HepG2 (cell line): ENCODE data around the gene ANG. TPM values are rescaled to one million over a fixed set of nuclear protein-coding genes. Genes with fewer than 3 reads are reported as not detected.

ENCODE experiments used
- ARHGAP35 ChIP-seq: sonication (generic); formaldehyde crosslinking; IDR thresholded peaks from 2 replicates; pipeline ENCODE4 v1.9.0; 2022; ENCODE audit warnings: mild to moderate bottlenecking, inconsistent platforms, moderate library complexity, missing genetic modification reagents, borderline replicate concordance
- KIAA2018 ChIP-seq: sonication (generic); formaldehyde crosslinking; IDR thresholded peaks from 2 replicates; pipeline ENCODE4 v1.5.0; 2020; ENCODE audit warnings: mild to moderate bottlenecking, missing genetic modification reagents, borderline replicate concordance
- REL ChIP-seq: sonication (generic); formaldehyde crosslinking; conservative IDR thresholded peaks from 2 replicates; pipeline ENCODE4 v1.8.0; 2022; ENCODE audit warnings: mild to moderate bottlenecking, missing genetic modification reagents, moderate library complexity
- SKI ChIP-seq: fragments of 450-650 bp; IDR thresholded peaks from one replicate; pipeline ENCODE4 v1.6.1; 2018; ENCODE audit warnings: mild to moderate bottlenecking; ENCODE audit not compliant: partially characterized antibody
- ZNF407 ChIP-seq: sonication (generic); formaldehyde crosslinking; IDR thresholded peaks from one replicate; pipeline ENCODE4 v1.5.1; 2020; ENCODE audit warnings: mild to moderate bottlenecking, missing genetic modification reagents; ENCODE audit errors: not compliant biosample characterization
- ZNF430 ChIP-seq: sonication (generic); formaldehyde crosslinking; IDR thresholded peaks from 2 replicates; pipeline ENCODE4 v1.9.0; 2021; ENCODE audit warnings: mild to moderate bottlenecking, missing genetic modification reagents
- ZNF562 ChIP-seq: sonication (generic); formaldehyde crosslinking; IDR thresholded peaks from 2 replicates; pipeline ENCODE4 v1.8.0; 2022; ENCODE audit warnings: missing genetic modification reagents, borderline replicate concordance
- ZNF616 ChIP-seq: sonication (generic); formaldehyde crosslinking; IDR thresholded peaks from 2 replicates; pipeline ENCODE4 v1.5.0; 2020; ENCODE audit warnings: low read depth, mild to moderate bottlenecking, missing genetic modification reagents
- ZNF780A ChIP-seq: sonication (generic); formaldehyde crosslinking; IDR thresholded peaks from 2 replicates; pipeline ENCODE4 v1.8.0; 2022; ENCODE audit warnings: mild to moderate bottlenecking, missing genetic modification reagents, moderate library complexity
- polyA plus RNA-seq, 8 experiments: library from polyadenylated mRNA; depleted of rRNA in 3 of 8; stranded (reverse) in 7 of 8; unstranded in 1 of 8; fragments of >200 nt; fragmentation: Illumina TruSeq in 4 of 8; extraction: Trizol in 4 of 8; gene quantifications; 2 replicates each; pipeline versions ENCODE4 v1.2.1 to v1.2.3, GENCODE V29; 2011 to 2016; ENCODE audit warnings: low read depth in 4 of 8, missing spikeins in 1 of 8, mixed read lengths in 1 of 8; ENCODE audit not compliant: insufficient read depth in 1 of 8
- total RNA-seq, 5 experiments: library from RNA; depleted of rRNA; stranded (reverse); fragments of >200 nt; fragmentation: Illumina TruSeq; extraction: Trizol; gene quantifications; 2 replicates each; pipeline ENCODE4 v1.2.3, GENCODE V29; 2016; ENCODE audit warnings: low read depth in 1 of 5

Gene ANG
- total and polyA plus RNA-seq, 2 of the 13 experiments (the other 11 are each of a cell fraction or from before 2014, with no cell fraction given): 83.6 to 401 TPM

- TF ChIP-seq KIAA2018 (CRISPR knock-in tag) (peak; percentile 74; the same call in 1 of the 2 replicates), ZNF780A (CRISPR knock-in tag) (peak; percentile 88; the same call in 1 of the 2 replicates), ZNF562 (CRISPR knock-in tag) (peak; percentile 49; the same call in 1 of the 2 replicates), ZNF616 (CRISPR knock-in tag) (peak; percentile 80), ARHGAP35 (CRISPR knock-in tag) (peak; percentile 91), ZNF430 (peak; percentile 17; the same call in 1 of the 2 replicates), REL (CRISPR knock-in tag) (peak; percentile 93; the same call in 1 of the 2 replicates), ZNF407 (CRISPR knock-in tag) (no peak), SKI (no peak)
Observed at GRCh38 chr14:20682435-20683124, 6.0 kb upstream of the ANG start (continued).
